Neural cell (in vitro differentiated cells): ENCODE data around the gene EPHA6.

Experiments used
- CTCF ChIP-seq: fragments of 450-650 bp; IDR thresholded peaks from 2 replicates; pipeline ENCODE4 v1.5.1; 2014; ENCODE audit warnings: antibody characterized with exemption, mild to moderate bottlenecking, moderate library complexity; ENCODE audit not compliant: poor library complexity, severe bottlenecking
- EP300 ChIP-seq: fragments of 450-650 bp; conservative IDR thresholded peaks from 2 replicates; pipeline ENCODE4 v1.6.1; 2014; ENCODE audit warnings: antibody characterized with exemption, mild to moderate bottlenecking, moderate library complexity; ENCODE audit not compliant: poor library complexity, severe bottlenecking
- EZH2 ChIP-seq: fragments of 200-600, 300-800 bp; shearing (Covaris generic), sonication (generic); IDR thresholded peaks from 2 replicates; pipeline ENCODE4 v1.6.1; 2014; ENCODE audit warnings: antibody characterized with exemption, low read length, borderline replicate concordance, mild to moderate bottlenecking; ENCODE audit not compliant: insufficient read depth, poor library complexity, severe bottlenecking
- MXI1 ChIP-seq: fragments of 450-650 bp; conservative IDR thresholded peaks from 2 replicates; pipeline ENCODE4 v1.6.1; 2014; ENCODE audit warnings: antibody characterized with exemption, mild to moderate bottlenecking; ENCODE audit not compliant: poor library complexity, severe bottlenecking
- POLR2AphosphoS5 ChIP-seq: IDR thresholded peaks from 2 replicates; pipeline ENCODE4 v1.6.1; 2012
- RAD21 ChIP-seq: fragments of 450-650 bp; conservative IDR thresholded peaks from 2 replicates; pipeline ENCODE4 v1.6.1; 2014; ENCODE audit warnings: antibody characterized with exemption, mild to moderate bottlenecking, moderate library complexity
- TAF1 ChIP-seq: IDR thresholded peaks from 2 replicates; pipeline ENCODE4 v1.6.1; 2012; ENCODE audit warnings: low read depth

GRCh38 chr3:97264180-97264579 is 449.8 kb downstream of the EPHA6 start:
- TF ChIP-seq CTCF = no peak
- TF ChIP-seq EZH2 = no peak
- no peak for TF ChIP-seq RAD21
- no peak for TF ChIP-seq EP300
- no peak for TF ChIP-seq POLR2AphosphoS5
- no peak for TF ChIP-seq TAF1
- no peak for TF ChIP-seq MXI1
